Activated CD8-positive, alpha-beta T cell treated with anti-CD3 and anti-CD28 coated beads for 36 hours (primary cell): ENCODE results near the gene IFFO2. TPM values are rescaled to one million over a fixed set of nuclear protein-coding genes. Genes with fewer than 3 reads are reported as not detected.
"Not testable (repeated sequence)": the region's sequence is repeated elsewhere in the genome, so short reads cannot be mapped to it uniquely, and the experiment has no call there.

Experiments
- ATAC-seq: fragments of 200-7000 bp; cut with Tn5 transposase; one replicate; pipeline ENCODE4 v1.10.0; 2021; ENCODE audit warnings: mild to moderate bottlenecking, moderate library complexity
- CTCF ChIA-PET: fragments of 350-600 bp; sonication (Branson Sonifier 250); formaldehyde crosslinking; loops from one replicate; lab custom pipeline; 2021; ENCODE audit warnings: antibody characterized with exemption; lab: Charles Lee
- POLR2A ChIA-PET: fragments of 350-600 bp; sonication (Branson Sonifier 250); formaldehyde crosslinking; loops from one replicate; lab custom pipeline; 2021; ENCODE audit warnings: antibody characterized with exemption; lab: Charles Lee
- DNase-seq: peaks from one replicate; pipeline ENCODE4 v3.0.0-alpha.2; 2020
- H3K27ac Mint-ChIP-seq: one replicate; pipeline ENCODE4 v1.8.0; 2021; ENCODE audit warnings: mild to moderate bottlenecking, mixed read lengths
- H3K27me3 Mint-ChIP-seq: one replicate; pipeline ENCODE4 v1.8.0; 2021; ENCODE audit warnings: mixed read lengths
- H3K36me3 Mint-ChIP-seq: one replicate; pipeline ENCODE4 v1.8.0; 2021; ENCODE audit warnings: low read depth, mixed read lengths
- H3K4me1 Mint-ChIP-seq: one replicate; pipeline ENCODE4 v1.8.0; 2021; ENCODE audit warnings: low read depth, mixed read lengths
- H3K4me3 Mint-ChIP-seq: one replicate; pipeline ENCODE4 v1.8.0; 2021; ENCODE audit warnings: mild to moderate bottlenecking, moderate library complexity, mixed read lengths
- H3K9me3 Mint-ChIP-seq: one replicate; pipeline ENCODE4 v1.8.0; 2021; ENCODE audit warnings: mixed read lengths
- intact Hi-C: fragments of 100-400 bp; cut with micrococcal nuclease; formaldehyde crosslinking; loops from one replicate; pipeline ENCODE4 v1.10.0; 2022
- total RNA-seq, 2 experiments: library from RNA; stranded (reverse); gene quantifications; one replicate each; pipeline ENCODE4 v1.2.3, GENCODE V29; 2021
- TF ChIP-seq, protein P1 (sequence below): fragments of 200-600 bp; IDR thresholded peaks from one replicate; pipeline ENCODE4 v1.8.0; 2022; ENCODE audit warnings: antibody characterized with exemption, mild to moderate bottlenecking

IFFO2 gene
- total RNA-seq, 2 experiments from 2014 or later, result 23.7 to 26.4 TPM

DNA sequence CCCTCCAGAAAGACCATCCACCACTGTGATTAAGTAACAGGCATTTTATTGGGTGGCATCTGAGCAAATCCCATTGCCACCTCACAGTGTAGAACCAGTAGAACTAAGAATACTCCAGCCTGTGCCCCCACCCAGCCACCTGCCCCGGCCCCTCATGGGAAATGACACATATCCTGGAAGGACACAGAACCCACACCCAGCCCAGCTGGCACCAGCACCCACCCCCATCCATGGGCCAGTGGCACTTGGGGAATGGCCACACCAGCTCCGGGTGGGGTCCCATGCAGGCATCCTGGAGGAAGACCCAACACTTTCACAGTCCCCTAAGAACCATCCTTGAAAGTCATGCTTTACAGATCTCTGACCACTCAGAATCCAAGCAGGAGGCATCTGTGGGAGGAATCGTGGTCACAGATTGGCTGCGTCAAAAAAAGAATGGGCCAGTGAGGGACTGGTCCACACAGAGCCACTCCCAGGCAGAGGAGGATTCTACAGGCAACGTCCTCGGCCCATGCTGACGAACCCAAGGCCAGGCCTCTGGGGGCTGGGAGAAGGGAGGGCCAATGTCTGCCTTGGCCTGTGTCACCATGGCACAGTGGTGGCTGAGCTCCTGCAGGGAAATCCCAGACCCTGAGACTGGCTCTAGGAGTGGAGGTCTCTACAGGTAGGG, 84.9 kb downstream of the IFFO2 start:
- no peaks in the 10 kb centered on the region for H3K4me1 Mint-ChIP-seq
- intact Hi-C loops, result no loop called here
- H3K27me3 Mint-ChIP-seq, result peaks cover 6% of the 10 kb centered on the region
- POLR2A ChIA-PET, result no interaction called here
- CTCF ChIA-PET, result no interaction called here
- TF ChIP-seq, protein P1, sequence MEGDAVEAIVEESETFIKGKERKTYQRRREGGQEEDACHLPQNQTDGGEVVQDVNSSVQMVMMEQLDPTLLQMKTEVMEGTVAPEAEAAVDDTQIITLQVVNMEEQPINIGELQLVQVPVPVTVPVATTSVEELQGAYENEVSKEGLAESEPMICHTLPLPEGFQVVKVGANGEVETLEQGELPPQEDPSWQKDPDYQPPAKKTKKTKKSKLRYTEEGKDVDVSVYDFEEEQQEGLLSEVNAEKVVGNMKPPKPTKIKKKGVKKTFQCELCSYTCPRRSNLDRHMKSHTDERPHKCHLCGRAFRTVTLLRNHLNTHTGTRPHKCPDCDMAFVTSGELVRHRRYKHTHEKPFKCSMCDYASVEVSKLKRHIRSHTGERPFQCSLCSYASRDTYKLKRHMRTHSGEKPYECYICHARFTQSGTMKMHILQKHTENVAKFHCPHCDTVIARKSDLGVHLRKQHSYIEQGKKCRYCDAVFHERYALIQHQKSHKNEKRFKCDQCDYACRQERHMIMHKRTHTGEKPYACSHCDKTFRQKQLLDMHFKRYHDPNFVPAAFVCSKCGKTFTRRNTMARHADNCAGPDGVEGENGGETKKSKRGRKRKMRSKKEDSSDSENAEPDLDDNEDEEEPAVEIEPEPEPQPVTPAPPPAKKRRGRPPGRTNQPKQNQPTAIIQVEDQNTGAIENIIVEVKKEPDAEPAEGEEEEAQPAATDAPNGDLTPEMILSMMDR, result no peak
- no peaks in the 10 kb centered on the region for H3K36me3 Mint-ChIP-seq
- no peak overlapping the region for H3K4me3 Mint-ChIP-seq
- no peaks in the 10 kb centered on the region for H3K9me3 Mint-ChIP-seq
- DNase-seq (no peak), ATAC-seq (no peak)
- H3K27ac Mint-ChIP-seq, result no peak overlapping the region

DNA sequence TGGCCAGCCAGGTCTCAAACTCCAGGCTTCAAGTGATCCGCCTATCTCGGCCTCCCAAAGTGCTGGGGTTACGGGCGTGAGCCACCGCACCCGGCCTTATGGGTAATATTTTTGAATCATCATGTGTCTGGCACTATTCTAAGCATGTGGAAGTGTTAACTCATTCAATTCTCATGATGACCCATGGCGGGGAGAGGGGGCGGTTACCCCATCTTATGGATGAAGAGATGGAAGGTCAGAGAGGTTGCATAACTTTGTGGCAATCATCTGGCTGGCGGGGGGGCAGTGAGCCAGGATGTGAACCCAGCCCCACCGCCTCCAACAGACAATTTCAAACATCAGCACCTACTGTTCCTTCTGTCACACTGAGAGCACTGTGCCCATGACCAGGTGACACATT, 85.5 kb downstream of the IFFO2 start:
- ChIA-PET CTCF (interaction anchor here (0.7 kb wide), 1 partner anchor 50 kb away, joined by 3 read pairs; no protein-coding TSS in a partner anchor), POLR2A (no interaction called here)
- H3K9me3 Mint-ChIP-seq, result no peaks in the 10 kb centered on the region
- no peak for DNase-seq
- no peaks in the 10 kb centered on the region for H3K36me3 Mint-ChIP-seq
- peaks cover 6% of the 10 kb centered on the region for H3K27me3 Mint-ChIP-seq
- H3K4me1 Mint-ChIP-seq, result no peaks in the 10 kb centered on the region
- no peak for ATAC-seq
- H3K27ac Mint-ChIP-seq, result no peak overlapping the region
- TF ChIP-seq, protein P1, result no peak
- intact Hi-C loops, result no loop called here
- no peak overlapping the region for H3K4me3 Mint-ChIP-seq

DNA sequence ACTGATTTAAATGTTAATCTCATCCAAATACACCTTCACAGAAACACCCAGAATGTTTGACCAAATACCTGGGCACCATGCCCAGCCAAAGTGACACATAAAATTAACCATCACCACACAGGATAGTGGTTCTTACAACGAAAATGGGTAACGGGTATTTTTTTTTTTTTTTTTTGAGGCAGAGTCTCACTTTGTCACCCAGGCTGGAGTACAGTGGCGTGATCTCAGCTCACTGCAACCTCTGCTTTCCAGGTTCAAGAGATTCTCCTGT, 85.9 kb downstream of the IFFO2 start:
- H3K4me1 Mint-ChIP-seq, H3K27ac Mint-ChIP-seq, POLR2A ChIA-PET, H3K27me3 Mint-ChIP-seq, ATAC-seq, H3K4me3 Mint-ChIP-seq, H3K9me3 Mint-ChIP-seq, DNase-seq, H3K36me3 Mint-ChIP-seq, intact Hi-C loops: not testable (repeated sequence)
- CTCF ChIA-PET, result interaction anchor here (0.7 kb wide), 1 partner anchor 50 kb away, joined by 3 read pairs; no protein-coding TSS in a partner anchor

DNA sequence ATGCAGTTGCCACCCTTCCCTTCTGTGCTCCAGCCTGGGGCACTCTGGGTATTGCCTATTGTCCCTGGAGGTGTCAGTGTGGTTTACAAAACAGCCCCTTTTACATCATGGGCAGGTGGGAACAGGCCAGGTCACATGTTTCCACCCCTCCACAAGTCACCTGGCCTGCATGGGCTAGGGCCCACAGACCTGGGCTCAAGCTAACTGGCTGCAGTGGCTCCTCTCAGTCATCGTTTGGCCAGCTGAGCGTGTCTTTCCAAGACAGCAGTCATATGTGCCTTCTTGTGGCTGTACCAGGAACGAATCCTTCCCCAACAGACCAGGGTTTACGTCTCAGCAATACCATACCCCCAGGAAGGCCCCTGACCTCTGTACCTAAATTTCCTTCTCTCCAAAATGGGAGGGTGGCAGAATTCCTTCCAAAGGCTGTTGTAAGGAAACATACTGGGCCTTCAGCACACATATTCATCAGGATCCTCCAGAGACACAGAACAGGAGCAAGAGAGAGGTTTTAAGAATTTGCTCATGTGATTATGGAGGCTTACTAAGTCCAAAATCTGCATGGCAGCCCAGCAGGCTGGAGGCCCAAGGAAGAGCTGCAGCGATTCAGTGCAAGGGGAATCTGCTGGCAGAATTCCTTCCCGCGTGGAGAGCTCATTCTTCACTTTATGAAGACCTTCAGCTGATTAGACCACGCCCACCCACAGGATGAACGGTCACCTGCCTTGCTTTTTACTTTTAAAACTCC, 86.5 kb downstream of the IFFO2 start:
- peaks cover 9% of the 10 kb centered on the region for H3K27me3 Mint-ChIP-seq
- intact Hi-C loops, result no loop called here
- H3K4me3 Mint-ChIP-seq, result no peak overlapping the region
- no peak overlapping the region for H3K27ac Mint-ChIP-seq
- TF ChIP-seq, protein P1, result no peak
- no peaks in the 10 kb centered on the region for H3K4me1 Mint-ChIP-seq
- POLR2A ChIA-PET, result no interaction called here
- DNase-seq, result no peak
- ATAC-seq, result no peak
- H3K9me3 Mint-ChIP-seq, result no peaks in the 10 kb centered on the region
- CTCF ChIA-PET, result interaction anchor here (0.7 kb wide), 1 partner anchor 49 kb away, joined by 3 read pairs; no protein-coding TSS in a partner anchor
- no peaks in the 10 kb centered on the region for H3K36me3 Mint-ChIP-seq

DNA sequence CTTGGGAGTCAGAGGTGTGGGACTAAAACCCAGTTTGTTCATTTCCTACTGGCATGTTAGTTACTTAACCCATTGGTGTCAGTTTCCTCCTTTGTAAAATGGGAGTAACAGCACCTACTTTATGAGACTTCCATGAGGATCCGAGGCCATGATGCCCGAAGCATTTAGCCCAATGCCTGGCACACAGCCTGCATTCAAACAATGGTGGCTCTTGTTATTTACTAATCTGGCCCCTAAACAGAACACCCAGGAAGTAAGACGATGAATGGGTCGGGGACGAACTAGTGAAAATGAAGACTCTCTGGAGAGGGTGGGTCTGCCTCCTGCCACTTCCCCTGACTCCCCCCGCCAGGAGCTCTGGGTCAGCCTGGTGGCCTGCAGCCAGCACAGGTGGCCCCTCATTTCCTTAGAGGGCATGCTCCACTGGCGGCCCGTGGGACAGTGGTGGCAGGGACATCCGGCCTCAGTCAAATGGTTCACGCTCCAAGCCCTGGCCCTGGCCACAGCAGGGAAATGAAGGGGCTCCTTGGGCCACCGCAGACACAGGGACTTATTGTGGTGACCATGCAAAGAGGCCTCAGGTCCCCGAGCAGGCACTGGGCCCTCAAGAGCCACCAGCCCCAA, 87.6 kb downstream of the IFFO2 start:
- H3K4me3 Mint-ChIP-seq, result no peak overlapping the region
- TF ChIP-seq, protein P1, result no peak
- H3K4me1 Mint-ChIP-seq, result no peaks in the 10 kb centered on the region
- H3K36me3 Mint-ChIP-seq, result no peaks in the 10 kb centered on the region
- H3K27ac Mint-ChIP-seq, result no peak overlapping the region
- intact Hi-C loops, result no loop called here
- CTCF ChIA-PET, result no interaction called here
- POLR2A ChIA-PET, result no interaction called here
- H3K9me3 Mint-ChIP-seq, result no peaks in the 10 kb centered on the region
- H3K27me3 Mint-ChIP-seq, result peaks cover 9% of the 10 kb centered on the region
- DNase-seq (no peak), ATAC-seq (no peak)
